Skeletal muscle satellite cell (primary cell): ENCODE measurements around the gene FBLIM1.
"Not testable (repeated sequence)": the region's sequence is repeated elsewhere in the genome, so short reads cannot be mapped to it uniquely, and the experiment has no call there.

Experiments
- H3K27me3 ChIP-seq: 2 replicates; pipeline ENCODE4 v1.7.0; 2013; ENCODE audit warnings: low read length; ENCODE audit not compliant: control insufficient read depth, insufficient read depth
- H3K36me3 ChIP-seq: 2 replicates; pipeline ENCODE4 v1.7.0; 2013; ENCODE audit warnings: mild to moderate bottlenecking, control low read depth, low read length; ENCODE audit not compliant: insufficient read depth
- H3K4me1 ChIP-seq: 2 replicates; pipeline ENCODE4 v1.7.0; 2013; ENCODE audit warnings: low read length; ENCODE audit not compliant: control insufficient read depth, insufficient read depth
- H3K4me2 ChIP-seq: 2 replicates; pipeline ENCODE4 v1.7.0; 2013; ENCODE audit warnings: mild to moderate bottlenecking, low read length
- H3K4me3 ChIP-seq: 2 replicates; pipeline ENCODE4 v1.7.0; 2013; ENCODE audit warnings: low read length
- H3K9ac ChIP-seq: 2 replicates; pipeline ENCODE4 v1.7.0; 2013; ENCODE audit warnings: mild to moderate bottlenecking, low read depth, low read length, moderate library complexity
- H3K9me3 ChIP-seq: replicated peaks from 2 replicates; pipeline ENCODE4 v1.7.0; 2013; ENCODE audit warnings: mild to moderate bottlenecking, control low read depth, low read length

FBLIM1 gene

GRCh38 chr1:15788624-15789301 is 30.2 kb downstream of the FBLIM1 start:
- Histone ChIP-seq H3K4me3 (no peak overlapping the region), H3K4me1 (peaks cover 36% of the 10 kb centered on the region), H3K27me3 (no peaks in the 10 kb centered on the region), H3K36me3 (peaks cover 16% of the 10 kb centered on the region), H3K9me3 (no peaks in the 10 kb centered on the region), H3K9ac (peak overlapping the region; percentile 39), H3K4me2 (peak overlapping the region; percentile 59)

- peaks cover 68% of the 10 kb centered on the region for H3K4me1 ChIP-seq
- H3K4me3 ChIP-seq: no peak overlapping the region
- no peaks in the 10 kb centered on the region for H3K36me3 ChIP-seq
- peak overlapping the region; percentile 20 for H3K9ac ChIP-seq
- no peaks in the 10 kb centered on the region for H3K27me3 ChIP-seq
- no peaks in the 10 kb centered on the region for H3K9me3 ChIP-seq
- H3K4me2 ChIP-seq: no peak overlapping the region
Measured at GRCh38 chr1:15796086-15796462, 37.5 kb downstream of the FBLIM1 start.

- H3K4me3 ChIP-seq: no peak overlapping the region
- no peaks in the 10 kb centered on the region for H3K9me3 ChIP-seq
- H3K27me3 ChIP-seq: no peaks in the 10 kb centered on the region
- H3K9ac ChIP-seq: peak overlapping the region; percentile 7
- no peak overlapping the region for H3K4me2 ChIP-seq
- no peaks in the 10 kb centered on the region for H3K36me3 ChIP-seq
- H3K4me1 ChIP-seq: peaks cover 83% of the 10 kb centered on the region
Measured at GRCh38 chr1:15797614-15798390, 39.2 kb downstream of the FBLIM1 start.

GRCh38 chr1:15799004-15799867 is 40.6 kb downstream of the FBLIM1 start:
- H3K9ac ChIP-seq: peak overlapping the region; percentile 81
- H3K4me3 ChIP-seq: peak overlapping the region; percentile 6
- no peaks in the 10 kb centered on the region for H3K36me3 ChIP-seq
- no peaks in the 10 kb centered on the region for H3K27me3 ChIP-seq
- H3K4me1 ChIP-seq: peaks cover 76% of the 10 kb centered on the region
- no peaks in the 10 kb centered on the region for H3K9me3 ChIP-seq
- peak overlapping the region; percentile 70 for H3K4me2 ChIP-seq

- Histone ChIP-seq H3K4me3 (peak overlapping the region; percentile 59), H3K9ac (peak overlapping the region; percentile 81), H3K36me3 (no peaks in the 10 kb centered on the region), H3K27me3 (no peaks in the 10 kb centered on the region), H3K9me3 (no peaks in the 10 kb centered on the region), H3K4me1 (peaks cover 67% of the 10 kb centered on the region), H3K4me2 (peak overlapping the region; percentile 70)
Measured at GRCh38 chr1:15799928-15800835, 41.6 kb downstream of the FBLIM1 start.

GRCh38 chr1:15802234-15802965 is 43.8 kb downstream of the FBLIM1 start:
- Histone ChIP-seq H3K4me3 (no peak overlapping the region), H3K36me3 (no peaks in the 10 kb centered on the region), H3K27me3 (no peaks in the 10 kb centered on the region), H3K9me3 (no peaks in the 10 kb centered on the region), H3K4me2 (no peak overlapping the region), H3K9ac (no peak overlapping the region), H3K4me1 (peaks cover 49% of the 10 kb centered on the region)

GRCh38 chr1:15803380-15803779 is 44.8 kb downstream of the FBLIM1 start:
- peaks cover 42% of the 10 kb centered on the region for H3K4me1 ChIP-seq
- no peak overlapping the region for H3K9ac ChIP-seq
- no peak overlapping the region for H3K4me2 ChIP-seq
- H3K9me3 ChIP-seq: no peaks in the 10 kb centered on the region
- H3K4me3 ChIP-seq: no peak overlapping the region
- no peaks in the 10 kb centered on the region for H3K36me3 ChIP-seq
- no peaks in the 10 kb centered on the region for H3K27me3 ChIP-seq

GRCh38 chr1:15804060-15804459 is 45.5 kb downstream of the FBLIM1 start:
- Histone ChIP-seq H3K9me3 (no peaks in the 10 kb centered on the region), H3K27me3 (no peaks in the 10 kb centered on the region)

GRCh38 chr1:15807121-15807520 is 48.5 kb downstream of the FBLIM1 start:
- H3K27me3 ChIP-seq: no peaks in the 10 kb centered on the region
- no peak overlapping the region for H3K4me3 ChIP-seq
- H3K4me1 ChIP-seq: peaks cover 10% of the 10 kb centered on the region
- no peak overlapping the region for H3K4me2 ChIP-seq
- H3K9ac ChIP-seq: no peak overlapping the region
- no peaks in the 10 kb centered on the region for H3K36me3 ChIP-seq
- H3K9me3 ChIP-seq: no peaks in the 10 kb centered on the region

More at GRCh38 chr1:15804060-15804459, 45.5 kb downstream of the FBLIM1 start:
- H3K4me3 ChIP-seq: no peak overlapping the region
- no peak overlapping the region for H3K4me2 ChIP-seq
- no peak overlapping the region for H3K9ac ChIP-seq
- H3K36me3 ChIP-seq: no peaks in the 10 kb centered on the region
- peaks cover 40% of the 10 kb centered on the region for H3K4me1 ChIP-seq

GRCh38 chr1:15807549-15807948 is 49.0 kb downstream of the FBLIM1 start, which contains the start of gene UQCRHL:
TSS of gene UQCRHL (minus strand) at chr1:15807649. CDS start at chr1:15807649, 0 bp downstream.
- not testable (repeated sequence) for H3K4me1 ChIP-seq, H3K9ac ChIP-seq, H3K4me3 ChIP-seq, H3K36me3 ChIP-seq, H3K4me2 ChIP-seq, H3K9me3 ChIP-seq, H3K27me3 ChIP-seq
